GM03348 (cell line): Measurements from ENCODE around the gene PABPN1L.

Experiments
- DNase-seq: peaks from one replicate; pipeline ENCODE4 v3.0.0; 2012; ENCODE audit warnings: low spot score

PABPN1L gene

GRCh38 chr16:88883946-88884345 lies 17.5 kb upstream of the PABPN1L start:
- DNase-seq = no peak

GRCh38 chr16:88883117-88883895 lies 16.8 kb upstream of the PABPN1L start:
- no peak for DNase-seq

- DNase-seq = no peak
These were observed 16.0 kb upstream of the PABPN1L start for GRCh38 chr16:88882358-88883030.

GRCh38 chr16:88881675-88882357 lies 15.4 kb upstream of the PABPN1L start:
- no peak for DNase-seq

GRCh38 chr16:88881007-88881615 lies 14.7 kb upstream of the PABPN1L start:
- no peak for DNase-seq

- DNase-seq = no peak
These were observed 14.0 kb upstream of the PABPN1L start for GRCh38 chr16:88880226-88881006.

- no peak for DNase-seq
These were observed 13.3 kb upstream of the PABPN1L start for GRCh38 chr16:88879788-88880055.

- DNase-seq = no peak
These were observed 12.7 kb upstream of the PABPN1L start for GRCh38 chr16:88878967-88879787.

- DNase-seq = no peak
These were observed 11.9 kb upstream of the PABPN1L start for GRCh38 chr16:88878356-88878755.

GRCh38 chr16:88877564-88878289 lies 11.3 kb upstream of the PABPN1L start:
- DNase-seq = no peak

GRCh38 chr16:88876942-88877526 lies 10.6 kb upstream of the PABPN1L start:
- DNase-seq = no peak

- no peak for DNase-seq
These were observed 9.3 kb upstream of the PABPN1L start for GRCh38 chr16:88875703-88876234.

GRCh38 chr16:88874938-88875599 lies 8.6 kb upstream of the PABPN1L start:
- no peak for DNase-seq

- DNase-seq = no peak
These were observed 6.3 kb upstream of the PABPN1L start for GRCh38 chr16:88872650-88873331.

- no peak for DNase-seq
These were observed 5.4 kb upstream of the PABPN1L start for GRCh38 chr16:88871730-88872416.

GRCh38 chr16:88871349-88871702 lies 4.9 kb upstream of the PABPN1L start:
- no peak for DNase-seq

- no peak for DNase-seq
These were observed 4.3 kb upstream of the PABPN1L start for GRCh38 chr16:88870608-88871348.

- DNase-seq = no peak
These were observed 3.2 kb upstream of the PABPN1L start for GRCh38 chr16:88869673-88869980.
